ENCODE measurements around the gene SEPTIN10. TPM values are rescaled to one million over a fixed set of nuclear protein-coding genes. Genes with fewer than 3 reads are reported as not detected.

The SEPTIN10 gene
- total and polyA plus RNA-seq, 4 experiments from 2014 or later, result 2.5 to 5.7 (median 4.2) TPM

- no peaks in the 10 kb centered on the region for H3K9me3 ChIP-seq (ENCODE audit: control insufficient read depth in 1 of 2, low read length in 2 of 2)
These were observed 49.7 kb downstream of the SEPTIN10 start for GRCh38 chr2:109563980-109564550.

GRCh38 chr2:109563288-109563687 is 50.5 kb downstream of the SEPTIN10 start:
- H3K27ac Mint-ChIP-seq, result no peak overlapping the region
- ChIA-PET POLR2A (ENCODE audit: partially characterized antibody) (no interaction called here), CTCF (ENCODE audit: partially characterized antibody) (no interaction called here)
- H3K27me3 Mint-ChIP-seq, result peaks cover 1 to 2% of the 10 kb centered on the region in 2 donors
- Histone ChIP-seq H3K27ac (ENCODE audit: low read depth, low read length) (no peak overlapping the region), H3K9me3 (ENCODE audit: control insufficient read depth in 1 of 2, low read length in 2 of 2) (no peaks in the 10 kb centered on the region), H3K4me1 (ENCODE audit: insufficient read depth, low read length) (no peaks in the 10 kb centered on the region), H3K27me3 (ENCODE audit: insufficient read depth, low read length) (no peaks in the 10 kb centered on the region), H3K4me3 (ENCODE audit: low read length in 2 of 2) (no peak overlapping the region), H3K36me3 (ENCODE audit: insufficient read depth, low read length) (no peaks in the 10 kb centered on the region)
- intact Hi-C loops (cut with micrococcal nuclease), result no loop called here
- H3K9me3 Mint-ChIP-seq, result no peaks in the 10 kb centered on the region
- no peaks in the 10 kb centered on the region for H3K36me3 Mint-ChIP-seq
- H3K4me1 Mint-ChIP-seq, result no peaks in the 10 kb centered on the region
- DNase-seq, result no peak
- no peak overlapping the region for H3K4me3 Mint-ChIP-seq

More at GRCh38 chr2:109563980-109564550, 49.7 kb downstream of the SEPTIN10 start:
- DNase-seq, result no peak
- Mint-ChIP-seq H3K27me3 (peaks cover 1 to 2% of the 10 kb centered on the region in 2 donors), H3K9me3 (no peaks in the 10 kb centered on the region), H3K36me3 (no peaks in the 10 kb centered on the region), H3K27ac (no peak overlapping the region), H3K4me3 (no peak overlapping the region), H3K4me1 (no peaks in the 10 kb centered on the region)
- CTCF ChIA-PET (ENCODE audit: partially characterized antibody), result no interaction called here
- Histone ChIP-seq H3K36me3 (ENCODE audit: insufficient read depth, low read length) (no peaks in the 10 kb centered on the region), H3K4me1 (ENCODE audit: insufficient read depth, low read length) (no peaks in the 10 kb centered on the region), H3K27me3 (ENCODE audit: insufficient read depth, low read length) (no peaks in the 10 kb centered on the region), H3K4me3 (ENCODE audit: low read length in 2 of 2) (no peak overlapping the region), H3K27ac (ENCODE audit: low read depth, low read length) (no peak overlapping the region)
- intact Hi-C loops (cut with micrococcal nuclease), result no loop called here
- POLR2A ChIA-PET (ENCODE audit: partially characterized antibody), result no interaction called here

GRCh38 chr2:109562421-109562820 is 51.3 kb downstream of the SEPTIN10 start:
- no peak for DNase-seq
- CTCF ChIA-PET (ENCODE audit: partially characterized antibody), result no interaction called here
- intact Hi-C loops (cut with micrococcal nuclease), result no loop called here
- no peaks in the 10 kb centered on the region for H3K4me1 ChIP-seq (ENCODE audit: insufficient read depth, low read length)
- POLR2A ChIA-PET (ENCODE audit: partially characterized antibody), result no interaction called here
- H3K36me3 Mint-ChIP-seq, result no peaks in the 10 kb centered on the region
- H3K9me3 ChIP-seq (ENCODE audit: control insufficient read depth in 1 of 2, low read length in 2 of 2), result no peaks in the 10 kb centered on the region
- no peaks in the 10 kb centered on the region for H3K27me3 ChIP-seq (ENCODE audit: insufficient read depth, low read length)
- no peak overlapping the region for H3K27ac ChIP-seq (ENCODE audit: low read depth, low read length)
- H3K4me3 ChIP-seq (ENCODE audit: low read length in 2 of 2), result no peak overlapping the region
- H3K4me3 Mint-ChIP-seq, result no peak overlapping the region
- peaks cover 1 to 2% of the 10 kb centered on the region in 2 donors for H3K27me3 Mint-ChIP-seq
- H3K9me3 Mint-ChIP-seq, result no peaks in the 10 kb centered on the region
- no peaks in the 10 kb centered on the region for H3K36me3 ChIP-seq (ENCODE audit: insufficient read depth, low read length)
- H3K4me1 Mint-ChIP-seq, result no peaks in the 10 kb centered on the region
- no peak overlapping the region for H3K27ac Mint-ChIP-seq

- no peaks in the 10 kb centered on the region for H3K4me1 ChIP-seq (ENCODE audit: insufficient read depth, low read length)
- ChIA-PET CTCF (ENCODE audit: partially characterized antibody) (interaction anchor here (2.1 kb wide), 1 partner anchor 14 kb away, joined by 7 read pairs; no protein-coding TSS in a partner anchor), POLR2A (ENCODE audit: partially characterized antibody) (no interaction called here)
- H3K4me3 ChIP-seq (ENCODE audit: low read length in 2 of 2), result no peak overlapping the region
- no peaks in the 10 kb centered on the region for H3K36me3 ChIP-seq (ENCODE audit: insufficient read depth, low read length)
- intact Hi-C loops (cut with micrococcal nuclease), result no loop called here
- Mint-ChIP-seq H3K27ac (no peak overlapping the region), H3K4me1 (no peaks in the 10 kb centered on the region), H3K27me3 (peaks cover 0 to 3% of the 10 kb centered on the region in 2 donors), H3K36me3 (no peaks in the 10 kb centered on the region), H3K4me3 (no peak overlapping the region), H3K9me3 (no peaks in the 10 kb centered on the region)
- no peak for DNase-seq
- H3K9me3 ChIP-seq (ENCODE audit: control insufficient read depth in 1 of 2, low read length in 2 of 2), result no peaks in the 10 kb centered on the region
- no peak overlapping the region for H3K27ac ChIP-seq (ENCODE audit: low read depth, low read length)
- H3K27me3 ChIP-seq (ENCODE audit: insufficient read depth, low read length), result no peaks in the 10 kb centered on the region
These were observed 53.5 kb downstream of the SEPTIN10 start for GRCh38 chr2:109560265-109560664.

- Mint-ChIP-seq H3K4me1 (peaks cover 0 to 1% (median 0%) of the 10 kb centered on the region in 4 donors), H3K27ac (no peak overlapping the region), H3K36me3 (no peaks in the 10 kb centered on the region), H3K27me3 (peaks cover 0 to 3% of the 10 kb centered on the region in 2 donors), H3K4me3 (no peak overlapping the region), H3K9me3 (no peaks in the 10 kb centered on the region)
- Histone ChIP-seq H3K27me3 (ENCODE audit: insufficient read depth, low read length) (no peaks in the 10 kb centered on the region), H3K4me3 (ENCODE audit: low read length in 2 of 2) (no peak overlapping the region), H3K36me3 (ENCODE audit: insufficient read depth, low read length) (no peaks in the 10 kb centered on the region), H3K4me1 (ENCODE audit: insufficient read depth, low read length) (no peaks in the 10 kb centered on the region), H3K9me3 (ENCODE audit: control insufficient read depth in 1 of 2, low read length in 2 of 2) (no peaks in the 10 kb centered on the region), H3K27ac (ENCODE audit: low read depth, low read length) (no peak overlapping the region)
- DNase-seq, result no peak
- ChIA-PET CTCF (ENCODE audit: partially characterized antibody) (interaction anchor here (0.6 to 1.6 kb wide), 2 partner anchors 12 to 92 kb away, joined by 3 to 4 read pairs; no protein-coding TSS in a partner anchor), POLR2A (ENCODE audit: partially characterized antibody) (no interaction called here)
- intact Hi-C loops (cut with micrococcal nuclease), result no loop called here
These were observed 55.5 kb downstream of the SEPTIN10 start for GRCh38 chr2:109558076-109558882.

- ChIA-PET POLR2A (ENCODE audit: partially characterized antibody) (no interaction called here), CTCF (ENCODE audit: partially characterized antibody) (interaction anchor here (1.6 kb wide), 1 partner anchor 11 kb away, joined by 4 read pairs; no protein-coding TSS in a partner anchor)
- H3K27me3 Mint-ChIP-seq, result peaks cover 0 to 3% of the 10 kb centered on the region in 2 donors
- no peaks in the 10 kb centered on the region for H3K36me3 Mint-ChIP-seq
- Histone ChIP-seq H3K36me3 (ENCODE audit: insufficient read depth, low read length) (no peaks in the 10 kb centered on the region), H3K27ac (ENCODE audit: low read depth, low read length) (no peak overlapping the region), H3K9me3 (ENCODE audit: control insufficient read depth in 1 of 2, low read length in 2 of 2) (no peaks in the 10 kb centered on the region), H3K4me3 (ENCODE audit: low read length in 2 of 2) (no peak overlapping the region), H3K4me1 (ENCODE audit: insufficient read depth, low read length) (no peaks in the 10 kb centered on the region), H3K27me3 (ENCODE audit: insufficient read depth, low read length) (no peaks in the 10 kb centered on the region)
- no peaks in the 10 kb centered on the region for H3K9me3 Mint-ChIP-seq
- no peak for DNase-seq
- H3K4me1 Mint-ChIP-seq, result peaks cover 0 to 1% (median 0%) of the 10 kb centered on the region in 4 donors
- H3K4me3 Mint-ChIP-seq, result no peak overlapping the region
- H3K27ac Mint-ChIP-seq, result no peak overlapping the region
- intact Hi-C loops (cut with micrococcal nuclease), result no loop called here
These were observed 56.5 kb downstream of the SEPTIN10 start for GRCh38 chr2:109557309-109557708.

- peak overlapping the region in 1 of 7 donors; percentile 63 for H3K27ac Mint-ChIP-seq
- Histone ChIP-seq H3K4me1 (ENCODE audit: insufficient read depth, low read length) (no peaks in the 10 kb centered on the region), H3K27me3 (ENCODE audit: insufficient read depth, low read length) (no peaks in the 10 kb centered on the region), H3K27ac (ENCODE audit: low read depth, low read length) (no peak overlapping the region), H3K36me3 (ENCODE audit: insufficient read depth, low read length) (no peaks in the 10 kb centered on the region), H3K4me3 (ENCODE audit: low read length in 2 of 2) (no peak overlapping the region), H3K9me3 (ENCODE audit: control insufficient read depth in 1 of 2, low read length in 2 of 2) (no peaks in the 10 kb centered on the region)
- ChIA-PET CTCF (ENCODE audit: partially characterized antibody) (interaction anchor here (2.3 kb wide), 1 partner anchor 10 kb away, joined by 14 read pairs; no protein-coding TSS in a partner anchor), POLR2A (ENCODE audit: partially characterized antibody) (no interaction called here)
- peaks cover 0 to 1% (median 0%) of the 10 kb centered on the region in 4 donors for H3K4me1 Mint-ChIP-seq
- H3K27me3 Mint-ChIP-seq, result peaks cover 2 to 3% of the 10 kb centered on the region in 2 donors
- H3K36me3 Mint-ChIP-seq, result no peaks in the 10 kb centered on the region
- H3K9me3 Mint-ChIP-seq, result no peaks in the 10 kb centered on the region
- no peak for DNase-seq
- intact Hi-C loops (cut with micrococcal nuclease), result no loop called here
- no peak overlapping the region for H3K4me3 Mint-ChIP-seq
These were observed 58.3 kb downstream of the SEPTIN10 start for GRCh38 chr2:109555346-109555900.
